GM23248 (cell line): ENCODE measurements around the gene MYO5B. TPM values are rescaled to one million over a fixed set of nuclear protein-coding genes. Genes with fewer than 3 reads are reported as not detected.

Experiments
- DNase-seq: peaks from one replicate; pipeline ENCODE4 v3.0.0-alpha.2; 2015
- H2AFZ ChIP-seq: fragments of 200-600 bp; sonication (generic); 2 replicates; pipeline ENCODE4 v1.6.1; 2016; ENCODE audit warnings: antibody characterized with exemption
- H3F3A ChIP-seq: fragments of 200-600 bp; sonication (generic); 2 replicates; pipeline ENCODE4 v1.6.1; 2016; ENCODE audit warnings: mild to moderate bottlenecking, antibody characterized with exemption, mixed run types; ENCODE audit not compliant: insufficient read depth
- H3K27ac ChIP-seq: fragments of 200-600 bp; sonication (generic); 2 replicates; pipeline ENCODE4 v1.5.1; 2016; ENCODE audit warnings: mild to moderate bottlenecking
- H3K27me3 ChIP-seq: fragments of 200-600 bp; sonication (generic); replicated peaks from 2 replicates; pipeline ENCODE4 v1.6.1; 2016; ENCODE audit warnings: mild to moderate bottlenecking; ENCODE audit not compliant: insufficient read depth
- H3K36me3 ChIP-seq: fragments of 200-600 bp; sonication (generic); 2 replicates; pipeline ENCODE4 v1.6.1; 2016; ENCODE audit warnings: low read depth, mild to moderate bottlenecking
- H3K4me1 ChIP-seq: fragments of 200-600 bp; sonication (generic); 2 replicates; pipeline ENCODE4 v1.6.1; 2016; ENCODE audit warnings: mild to moderate bottlenecking; ENCODE audit not compliant: insufficient read depth
- H3K4me2 ChIP-seq: fragments of 200-600 bp; sonication (generic); one replicate; pipeline ENCODE4 v1.6.1; 2016; ENCODE audit warnings: mild to moderate bottlenecking; ENCODE audit not compliant: unreplicated experiment
- H3K4me3 ChIP-seq: fragments of 200-600 bp; sonication (generic); 2 replicates; pipeline ENCODE4 v1.5.1; 2016; ENCODE audit warnings: mild to moderate bottlenecking
- H3K79me2 ChIP-seq: fragments of 200-600 bp; sonication (generic); 2 replicates; pipeline ENCODE4 v1.6.1; 2016; ENCODE audit warnings: mild to moderate bottlenecking; ENCODE audit not compliant: insufficient read depth
- H3K9ac ChIP-seq: fragments of 200-600 bp; sonication (generic); 2 replicates; pipeline ENCODE4 v1.6.1; 2016; ENCODE audit warnings: mild to moderate bottlenecking
- H3K9me2 ChIP-seq: fragments of 200-600 bp; sonication (generic); 2 replicates; pipeline ENCODE4 v1.6.1; 2016; ENCODE audit warnings: mixed run types, mild to moderate bottlenecking, moderate library complexity; ENCODE audit not compliant: insufficient read depth
- H3K9me3 ChIP-seq: fragments of 200-600 bp; sonication (generic); one replicate; pipeline ENCODE4 v1.6.1; 2017; ENCODE audit warnings: low read depth
- H4K20me1 ChIP-seq: fragments of 200-600 bp; sonication (generic); 2 replicates; pipeline ENCODE4 v1.6.0; 2016; ENCODE audit not compliant: insufficient read depth
- EZH2 ChIP-seq: fragments of 200-600 bp; sonication (generic); IDR thresholded peaks from 2 replicates; pipeline ENCODE4 v1.6.1; 2018; ENCODE audit warnings: antibody characterized with exemption, mild to moderate bottlenecking; ENCODE audit not compliant: insufficient read depth, poor library complexity, severe bottlenecking
- EZH2phosphoT487 ChIP-seq: fragments of 200-600 bp; sonication (generic); IDR thresholded peaks from 2 replicates; pipeline ENCODE4 v1.6.1; 2018; ENCODE audit warnings: antibody characterized with exemption, moderate library complexity, mild to moderate bottlenecking, low read depth; ENCODE audit not compliant: insufficient read depth
- WGBS, 2 experiments: methylation state at CpG; one replicate each; pipeline ENCODE4 v1.1.6; 2015 to 2017; ENCODE audit warnings: low lambda C conversion rate in 2 of 2, low coverage in 1 of 2; ENCODE audit errors: missing lambda C conversion rate in 2 of 2; 5-methylcytosine and 5-hydroxymethylcytosine counted together
- in situ Hi-C: fragments of 300-500 bp; cut with MboI; formaldehyde crosslinking; loops from 2 replicates; pipeline ENCODE4 v1.15.0; 2020
- polyA plus RNA-seq: library from polyadenylated mRNA; unstranded; fragments of >200 nt; fragmentation: Nextera tagmentation; extraction: Ambion mirVana; gene quantifications from 2 replicates; pipeline ENCODE4 v1.2.1, GENCODE V29; 2016
- total RNA-seq: library from RNA; depleted of rRNA; stranded (reverse); fragments of >200 nt; shearing (Covaris generic); gene quantifications from 2 replicates; pipeline ENCODE4 v1.2.3, GENCODE V29; 2014

Gene MYO5B
- total and polyA plus RNA-seq, 2 experiments from 2014 or later, result 0.03 TPM; not detected in 1

DNA sequence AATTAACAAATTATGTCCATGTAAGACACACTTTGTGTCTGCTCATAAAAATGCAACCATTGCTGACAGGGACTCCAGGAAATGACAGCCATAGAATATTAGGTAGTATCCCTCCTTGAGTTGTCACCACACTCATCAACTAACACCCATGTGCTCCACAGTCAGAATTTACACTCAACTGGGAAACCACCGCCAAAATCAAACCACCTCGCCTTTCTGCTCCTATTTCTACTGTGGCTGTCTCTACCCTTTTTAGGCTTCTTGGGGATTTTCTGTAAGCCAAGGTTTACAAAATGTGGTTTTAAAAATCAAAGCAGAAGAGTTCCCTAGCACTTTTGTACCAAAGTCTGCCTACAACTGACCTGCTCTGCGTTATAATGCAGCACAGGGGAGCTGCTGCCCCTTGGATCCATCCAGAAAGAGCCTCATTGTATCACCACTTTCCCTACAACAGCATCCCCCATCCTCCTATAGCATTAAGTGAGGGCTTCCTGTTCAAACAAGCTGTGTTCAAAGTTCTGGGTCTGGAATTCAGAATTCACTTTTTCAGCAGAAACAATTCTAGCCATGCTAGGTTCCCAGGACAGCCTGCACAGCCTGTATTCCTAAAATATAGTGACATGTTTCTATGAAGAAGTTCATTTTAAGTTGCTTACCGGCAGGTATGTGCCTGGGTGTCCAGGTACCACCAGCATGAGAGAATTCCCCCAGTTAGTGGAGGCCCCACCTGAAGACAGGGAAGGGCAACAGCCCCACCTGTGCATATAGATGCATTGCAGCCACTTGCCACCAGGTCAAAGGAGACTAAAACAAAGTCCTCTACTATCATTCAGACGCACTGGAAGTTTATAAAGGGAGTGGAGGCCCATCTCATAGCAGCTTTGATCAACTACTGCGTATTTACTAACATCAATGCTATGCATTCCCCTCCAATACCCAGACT is 104.3 kb downstream of the MYO5B start:
- Histone ChIP-seq H3K36me3 (no peaks in the 10 kb centered on the region), H3K4me2 (no peak overlapping the region), H3K4me1 (no peaks in the 10 kb centered on the region), H3K79me2 (no peaks in the 10 kb centered on the region), H3F3A (no peaks in the 10 kb centered on the region), H3K4me3 (no peak overlapping the region), H3K9me3 (no peaks in the 10 kb centered on the region), H3K9me2 (no peaks in the 10 kb centered on the region), H3K27ac (no peak overlapping the region), H3K27me3 (no peaks in the 10 kb centered on the region; the same call in 1 of the 2 replicates), H4K20me1 (no peaks in the 10 kb centered on the region), H2AFZ (no peak overlapping the region), H3K9ac (no peak overlapping the region)
- TF ChIP-seq EZH2phosphoT487 (no peak), EZH2 (no peak)
- DNase-seq, result no peak
- WGBS, 2 experiments, result 14 to 17% methylated on average over 6 of the region's 6 CpGs
- in situ Hi-C loops, result no loop called here

- H3K27ac ChIP-seq, result no peak overlapping the region
- H2AFZ ChIP-seq, result no peak overlapping the region
- DNase-seq, result no peak
- no peaks in the 10 kb centered on the region for H4K20me1 ChIP-seq
- H3K79me2 ChIP-seq, result no peaks in the 10 kb centered on the region
- TF ChIP-seq EZH2phosphoT487, result no peak
- TF ChIP-seq EZH2, result no peak
- H3K4me1 ChIP-seq, result no peaks in the 10 kb centered on the region
- H3K9ac ChIP-seq, result no peak overlapping the region
- H3F3A ChIP-seq, result no peaks in the 10 kb centered on the region
- in situ Hi-C loops, result no loop called here
- H3K9me2 ChIP-seq, result no peaks in the 10 kb centered on the region
- H3K9me3 ChIP-seq, result no peaks in the 10 kb centered on the region
- H3K4me2 ChIP-seq, result no peak overlapping the region
- H3K27me3 ChIP-seq, result no peaks in the 10 kb centered on the region; the same call in 1 of the 2 replicates
- 47 to 49% methylated on average over 9 of the region's 9 CpGs for WGBS, 2 experiments
- H3K4me3 ChIP-seq, result no peak overlapping the region
- no peaks in the 10 kb centered on the region for H3K36me3 ChIP-seq
Observed at GRCh38 chr18:50089702-50090101, 105.2 kb downstream of the MYO5B start.

GRCh38 chr18:50083708-50084107 is 111.2 kb downstream of the MYO5B start:
- Histone ChIP-seq H3K4me1 (no peaks in the 10 kb centered on the region), H3K9me3 (no peaks in the 10 kb centered on the region), H3K79me2 (no peaks in the 10 kb centered on the region), H3K36me3 (no peaks in the 10 kb centered on the region), H3K27me3 (no peaks in the 10 kb centered on the region), H3K4me3 (no peak overlapping the region), H3K27ac (no peak overlapping the region), H3F3A (no peaks in the 10 kb centered on the region), H4K20me1 (no peaks in the 10 kb centered on the region), H3K9me2 (no peaks in the 10 kb centered on the region), H3K9ac (no peak overlapping the region), H3K4me2 (no peak overlapping the region), H2AFZ (no peak overlapping the region)
- no peak for TF ChIP-seq EZH2phosphoT487
- no peak for TF ChIP-seq EZH2
- DNase-seq, result no peak
- in situ Hi-C loops, result no loop called here
- WGBS, 2 experiments, result 1 to 2% methylated on average over 3 of the region's 3 CpGs

DNA sequence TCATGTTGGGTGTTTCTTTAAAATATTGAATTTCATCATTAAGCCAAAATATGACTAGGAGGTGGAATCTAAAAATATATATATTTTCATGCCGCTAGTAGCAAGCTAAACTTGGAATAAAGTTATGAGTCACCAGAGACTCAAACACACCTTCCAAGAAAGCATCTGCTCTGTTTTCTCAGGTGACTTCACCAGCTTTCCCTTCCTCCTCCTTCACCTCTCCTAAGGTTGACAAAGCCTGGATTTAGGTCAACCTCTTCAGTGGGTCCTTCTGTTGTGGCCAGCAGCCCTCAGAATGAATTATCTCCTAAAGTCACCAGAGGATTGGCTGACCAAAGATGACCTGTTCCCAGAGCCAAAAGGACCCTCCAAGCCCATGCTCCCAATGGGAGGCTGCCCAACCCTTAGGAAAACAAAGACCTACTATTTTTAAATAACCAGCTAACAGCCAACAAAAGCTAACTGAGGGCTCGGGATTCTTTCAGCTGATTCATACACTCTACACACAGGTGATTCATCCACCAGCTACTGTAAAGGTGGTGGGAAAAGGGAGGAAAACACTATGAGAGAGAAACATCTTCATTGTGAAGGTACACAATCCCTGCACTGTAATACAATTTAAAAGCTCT is 113.9 kb downstream of the MYO5B start:
- Histone ChIP-seq H3K4me2 (no peak overlapping the region), H3K4me3 (no peak overlapping the region), H3K9me2 (no peaks in the 10 kb centered on the region), H3K79me2 (no peaks in the 10 kb centered on the region), H3K9me3 (no peaks in the 10 kb centered on the region), H3K36me3 (no peaks in the 10 kb centered on the region), H4K20me1 (no peaks in the 10 kb centered on the region), H3K4me1 (no peaks in the 10 kb centered on the region), H2AFZ (no peak overlapping the region), H3K9ac (no peak overlapping the region), H3K27ac (no peak overlapping the region), H3K27me3 (no peaks in the 10 kb centered on the region), H3F3A (no peaks in the 10 kb centered on the region)
- in situ Hi-C loops, result no loop called here
- WGBS, 2 experiments, result 11 to 27% methylated on average over 2 of the region's 2 CpGs
- no peak for TF ChIP-seq EZH2
- TF ChIP-seq EZH2phosphoT487, result no peak
- no peak for DNase-seq
